ENCODE measurements around the gene ACACB. TPM values are rescaled to one million over a fixed set of nuclear protein-coding genes. Genes with fewer than 3 reads are reported as not detected.

ACACB gene
- polyA plus RNA-seq, 1 donor from 2014 or later: 0.22 TPM

- no peak overlapping the region for H3K4me2 ChIP-seq (ENCODE audit: low read length)
- H3F3A ChIP-seq (ENCODE audit: insufficient read depth, low read length, poor library complexity, severe bottlenecking): no peaks in the 10 kb centered on the region
- peaks cover 4% of the 10 kb centered on the region for H3K9me3 ChIP-seq (ENCODE audit: low read length)
- no peaks in the 10 kb centered on the region for H3K27me3 ChIP-seq (ENCODE audit: insufficient read depth, low read depth, low read length)
- no peak overlapping the region for H2AFZ ChIP-seq (ENCODE audit: low read depth, low read length)
- no peaks in the 10 kb centered on the region for H3K79me2 ChIP-seq (replicated peaks; ENCODE audit: insufficient read depth, low read length)
- H3K9ac ChIP-seq (ENCODE audit: low read length): no peak overlapping the region
- H3K36me3 ChIP-seq (ENCODE audit: insufficient read depth, low read length): no peaks in the 10 kb centered on the region
- TF ChIP-seq EP300 (conservative IDR thresholded peaks at IDR 0.05; ENCODE audit: poor library complexity, severe bottlenecking): no peak
- no peak for TF ChIP-seq MXI1 (conservative IDR thresholded peaks at IDR 0.05; ENCODE audit: poor library complexity, severe bottlenecking)
- TF ChIP-seq EZH2 (IDR thresholded peaks at IDR 0.05; ENCODE audit: borderline replicate concordance, insufficient read depth, low read length, poor library complexity, severe bottlenecking): no peak
- no peak for TF ChIP-seq RAD21 (conservative IDR thresholded peaks at IDR 0.05)
- no peak for TF ChIP-seq CTCF (IDR thresholded peaks at IDR 0.05; ENCODE audit: poor library complexity, severe bottlenecking)
- TF ChIP-seq SMC3 (conservative IDR thresholded peaks at IDR 0.05; ENCODE audit: poor library complexity): no peak
- TF ChIP-seq TAF1 (IDR thresholded peaks at IDR 0.05; ENCODE audit: low read depth): no peak
- no peak for TF ChIP-seq REST (IDR thresholded peaks at IDR 0.05; ENCODE audit: borderline replicate concordance)
- no peaks in the 10 kb centered on the region for H3K9me2 ChIP-seq (ENCODE audit: insufficient read depth, low read length)
- no peak overlapping the region for H3K4me3 ChIP-seq (ENCODE audit: low read length)
- H3K27ac ChIP-seq (ENCODE audit: low read length): no peak overlapping the region
- no peaks in the 10 kb centered on the region for H4K20me1 ChIP-seq (ENCODE audit: insufficient read depth)
These were observed 137.6 kb downstream of the ACACB start for GRCh38 chr12:109253913-109254544.

GRCh38 chr12:109255377-109255776 is 139.0 kb downstream of the ACACB start:
- TF ChIP-seq REST (IDR thresholded peaks at IDR 0.05; ENCODE audit: borderline replicate concordance): no peak
- TF ChIP-seq RAD21 (conservative IDR thresholded peaks at IDR 0.05): no peak
- TF ChIP-seq MXI1 (conservative IDR thresholded peaks at IDR 0.05; ENCODE audit: poor library complexity, severe bottlenecking): no peak
- TF ChIP-seq EP300 (conservative IDR thresholded peaks at IDR 0.05; ENCODE audit: poor library complexity, severe bottlenecking): no peak
- no peak for TF ChIP-seq TAF1 (IDR thresholded peaks at IDR 0.05; ENCODE audit: low read depth)
- no peak for TF ChIP-seq SMC3 (conservative IDR thresholded peaks at IDR 0.05; ENCODE audit: poor library complexity)
- no peak for TF ChIP-seq POLR2AphosphoS5 (IDR thresholded peaks at IDR 0.05)
- TF ChIP-seq EZH2 (IDR thresholded peaks at IDR 0.05; ENCODE audit: borderline replicate concordance, insufficient read depth, low read length, poor library complexity, severe bottlenecking): no peak
- TF ChIP-seq CTCF (IDR thresholded peaks at IDR 0.05; ENCODE audit: poor library complexity, severe bottlenecking): no peak

More at GRCh38 chr12:109255377-109255776, 139.0 kb downstream of the ACACB start:
- Histone ChIP-seq H3K27ac (ENCODE audit: low read length) (no peak overlapping the region), H3K9ac (ENCODE audit: low read length) (no peak overlapping the region), H3K9me3 (ENCODE audit: low read length) (peaks cover 4% of the 10 kb centered on the region), H3K9me2 (ENCODE audit: insufficient read depth, low read length) (no peaks in the 10 kb centered on the region), H2AFZ (ENCODE audit: low read depth, low read length) (no peak overlapping the region), H4K20me1 (ENCODE audit: insufficient read depth) (no peaks in the 10 kb centered on the region), H3K36me3 (ENCODE audit: insufficient read depth, low read length) (no peaks in the 10 kb centered on the region), H3F3A (ENCODE audit: insufficient read depth, low read length, poor library complexity, severe bottlenecking) (no peaks in the 10 kb centered on the region), H3K79me2 (replicated peaks; ENCODE audit: insufficient read depth, low read length) (no peaks in the 10 kb centered on the region), H3K4me3 (ENCODE audit: low read length) (no peak overlapping the region), H3K4me2 (ENCODE audit: low read length) (no peak overlapping the region), H3K27me3 (ENCODE audit: insufficient read depth, low read depth, low read length) (no peaks in the 10 kb centered on the region)

Measured in neural cell (in vitro differentiated cells).